H1 (cell line): Measurements from ENCODE around the gene FBXW5. TPM values are rescaled to one million over a fixed set of nuclear protein-coding genes. Genes with fewer than 3 reads are reported as not detected.

ENCODE experiments used
- CTCF ChIA-PET: fragments of 300-600 bp; sonication (Branson Sonifier 250); formaldehyde crosslinking; loops from one replicate; lab custom pipeline; 2021; ENCODE audit not compliant: partially characterized antibody; lab: Charles Lee
- POLR2A ChIA-PET: fragments of 300-600 bp; sonication (Branson Sonifier 250); formaldehyde crosslinking; loops from one replicate; lab custom pipeline; 2021; ENCODE audit warnings: inconsistent platforms; ENCODE audit not compliant: partially characterized antibody; lab: Charles Lee
- DNase-seq, 2 experiments: peaks; one replicate each; pipeline versions ENCODE4 v3.0.0 to v3.0.0-alpha.2; 2010 to 2022; ENCODE audit warnings: low spot score in 2 of 2, low read depth in 1 of 2, mixed read lengths in 1 of 2
- FAIRE-seq: peaks from 2 replicates; lab custom pipeline; 2011; peaks lifted over from hg19 to GRCh38; lab: Jason Lieb, UNC
- H2AFZ ChIP-seq: 2 replicates; pipeline ENCODE4 v1.8.1; 2012; ENCODE audit warnings: low read length, inconsistent platforms
- H2AK5ac ChIP-seq: 2 replicates; pipeline ENCODE4 v1.6.1; 2013; ENCODE audit warnings: low read depth, low read length
- H2BK120ac ChIP-seq: replicated peaks from 2 replicates; pipeline ENCODE3; 2013; ENCODE audit warnings: low read depth, low read length, inconsistent platforms
- H2BK12ac ChIP-seq: 2 replicates; pipeline ENCODE4 v1.6.1; 2013; ENCODE audit warnings: low read depth, low read length
- H2BK15ac ChIP-seq: 2 replicates; pipeline ENCODE4 v1.6.1; 2013; ENCODE audit warnings: low read length
- H2BK20ac ChIP-seq: 2 replicates; pipeline ENCODE4 v1.6.1; 2013; ENCODE audit warnings: low read length
- H2BK5ac ChIP-seq: 2 replicates; pipeline ENCODE4 v1.6.1; 2013; ENCODE audit warnings: low read depth, low read length
- H3K14ac ChIP-seq: 2 replicates; pipeline ENCODE4 v1.6.1; 2013; ENCODE audit warnings: inconsistent platforms; ENCODE audit not compliant: insufficient read length
- H3K18ac ChIP-seq: 2 replicates; pipeline ENCODE4 v1.6.1; 2013; ENCODE audit warnings: low read length; ENCODE audit errors: extremely low read depth
- H3K23ac ChIP-seq: 2 replicates; pipeline ENCODE4 v1.6.1; 2013; ENCODE audit warnings: inconsistent platforms; ENCODE audit not compliant: insufficient read length
- H3K23me2 ChIP-seq: 2 replicates; pipeline ENCODE4 v1.6.1; 2013; ENCODE audit warnings: low read depth, low read length
- H3K27ac ChIP-seq: 2 replicates; pipeline ENCODE4 v1.6.1; 2011; ENCODE audit warnings: low read depth, low read length, inconsistent platforms
- H3K27me3 ChIP-seq, 4 experiments: replicated peaks in 1 of 4; 1 replicate in 1 of 4; 2 replicates in 3 of 4; pipeline versions ENCODE4 v1.6.1 to v1.8.1; 2011 to 2013; ENCODE audit warnings: low read length in 3 of 4, mild to moderate bottlenecking in 3 of 4, inconsistent platforms in 2 of 4, mixed read lengths in 2 of 4, moderate library complexity in 1 of 4; ENCODE audit not compliant: control insufficient read depth in 3 of 4, insufficient read depth in 3 of 4; ENCODE audit errors: extremely low read depth in 1 of 4
- H3K36me3 ChIP-seq, 4 experiments: 2 replicates each; pipeline versions ENCODE4 v1.6.1 to v1.8.1; 2011 to 2013; ENCODE audit warnings: mild to moderate bottlenecking in 4 of 4, low read length in 3 of 4, moderate library complexity in 2 of 4, control low read depth in 1 of 4, inconsistent platforms in 1 of 4; ENCODE audit not compliant: insufficient read depth in 4 of 4, control insufficient read depth in 2 of 4
- H3K4ac ChIP-seq: replicated peaks from 2 replicates; pipeline ENCODE3; 2013; ENCODE audit warnings: low read length, low read depth, mixed read lengths, inconsistent platforms; ENCODE audit not compliant: insufficient read length
- H3K4me1 ChIP-seq, 4 experiments: replicated peaks in 1 of 4; 1 replicate in 1 of 4; 2 replicates in 3 of 4; pipeline versions ENCODE4 v1.6.1 to v1.8.1; 2011 to 2013; ENCODE audit warnings: low read length in 3 of 4, inconsistent platforms in 2 of 4, mixed read lengths in 1 of 4; ENCODE audit not compliant: insufficient read depth in 4 of 4, control insufficient read depth in 3 of 4
- H3K4me2 ChIP-seq, 2 experiments: 2 replicates each; pipeline versions ENCODE4 v1.6.1 to v1.8.1; 2011 to 2013; ENCODE audit warnings: low read depth in 2 of 2, low read length in 2 of 2, control low read depth in 1 of 2, inconsistent platforms in 1 of 2, mild to moderate bottlenecking in 1 of 2; ENCODE audit not compliant: insufficient read depth in 1 of 2
- H3K4me3 ChIP-seq, 4 experiments: fragments of 200-600, 300-600 bp in 1 of 4; sonication (generic), shearing (Covaris generic), sonication (Bioruptor Twin) in 1 of 4; 2 replicates each; pipeline versions ENCODE4 v1.5.1 to v1.8.1; 2011 to 2016; ENCODE audit warnings: low read length in 4 of 4, low read depth in 3 of 4, control low read depth in 2 of 4, inconsistent platforms in 2 of 4, mild to moderate bottlenecking in 2 of 4, mixed read lengths in 1 of 4, moderate library complexity in 1 of 4; ENCODE audit not compliant: insufficient read depth in 2 of 4; ENCODE audit errors: extremely low read depth in 1 of 4
- H3K56ac ChIP-seq: replicated peaks from 2 replicates; pipeline ENCODE3; 2013; ENCODE audit warnings: low read depth, mild to moderate bottlenecking, mixed read lengths, low read length, inconsistent platforms; ENCODE audit not compliant: insufficient read length
- H3K79me1 ChIP-seq: 2 replicates; pipeline ENCODE4 v1.6.1; 2013; ENCODE audit warnings: low read depth, low read length, control low read depth
- H3K79me2 ChIP-seq, 2 experiments: 2 replicates each; pipeline versions ENCODE4 v1.6.1 to v1.8.1; 2012 to 2013; ENCODE audit warnings: low read length in 2 of 2, mild to moderate bottlenecking in 2 of 2, inconsistent platforms in 1 of 2; ENCODE audit not compliant: insufficient read depth in 2 of 2, control insufficient read depth in 1 of 2
- H3K9ac ChIP-seq, 4 experiments: replicated peaks in 1 of 4; 1 replicate in 1 of 4; 2 replicates in 3 of 4; pipeline versions ENCODE4 v1.6.1 to v1.8.1; 2011 to 2013; ENCODE audit warnings: low read depth in 3 of 4, low read length in 3 of 4, control low read depth in 2 of 4, mild to moderate bottlenecking in 2 of 4, moderate library complexity in 2 of 4, inconsistent platforms in 1 of 4; ENCODE audit errors: extremely low read depth in 1 of 4
- H3K9me3 ChIP-seq, 2 experiments: 2 replicates each; pipeline versions ENCODE4 v1.6.1 to v1.8.1; 2012 to 2013; ENCODE audit warnings: mild to moderate bottlenecking in 2 of 2, moderate library complexity in 2 of 2, control low read depth in 1 of 2, inconsistent platforms in 1 of 2, low read depth in 1 of 2, low read length in 1 of 2, mixed read lengths in 1 of 2; ENCODE audit not compliant: insufficient read depth in 2 of 2
- H4K20me1 ChIP-seq, 2 experiments: replicated peaks in 1 of 2; 2 replicates each; pipeline versions ENCODE3 to v1.8.1; 2011 to 2013; ENCODE audit warnings: inconsistent platforms in 2 of 2, low read length in 2 of 2, mild to moderate bottlenecking in 1 of 2; ENCODE audit not compliant: insufficient read depth in 2 of 2, control insufficient read depth in 1 of 2
- H4K5ac ChIP-seq: 2 replicates; pipeline ENCODE4 v1.6.1; 2013; ENCODE audit warnings: low read length, low read depth, mixed read lengths, inconsistent platforms; ENCODE audit not compliant: insufficient read length
- H4K8ac ChIP-seq: 2 replicates; pipeline ENCODE4 v1.8.0; 2013; ENCODE audit warnings: mild to moderate bottlenecking, moderate library complexity, low read length, inconsistent platforms; ENCODE audit not compliant: insufficient read depth; ENCODE audit errors: extremely low read depth
- H4K91ac ChIP-seq: replicated peaks from 2 replicates; pipeline ENCODE3; 2013; ENCODE audit warnings: low read length, mixed read lengths, inconsistent platforms; ENCODE audit not compliant: insufficient read length
- ASH2L ChIP-seq: fragments of 200-600, 300-600 bp; sonication (generic); IDR thresholded peaks from one replicate; pipeline ENCODE4 v1.7.1; 2017; ENCODE audit warnings: low read length
- CBX5 ChIP-seq: fragments of 300-800, 300-1000 bp; sonication (generic); IDR thresholded peaks from 2 replicates; pipeline ENCODE4 v1.7.1; 2016; ENCODE audit warnings: antibody characterized with exemption, low read length, low read depth
- CHD1 ChIP-seq: IDR thresholded peaks from 2 replicates; pipeline ENCODE4 v1.6.1; 2012; ENCODE audit warnings: low read depth, low read length, improper control_type of control experiment
- EGR1 ChIP-seq: IDR thresholded peaks from 2 replicates; pipeline ENCODE4 v1.6.1; 2011; ENCODE audit warnings: low read depth, low read length, borderline replicate concordance
- HDAC2 ChIP-seq, 2 experiments: fragments of 300-600 bp in 1 of 2; sonication (generic) in 1 of 2; IDR thresholded peaks; 2 replicates each; pipeline ENCODE4 v1.6.1; 2011 to 2012; ENCODE audit warnings: low read depth in 2 of 2, low read length in 2 of 2, mild to moderate bottlenecking in 2 of 2, moderate library complexity in 2 of 2, borderline replicate concordance in 1 of 2, inconsistent platforms in 1 of 2
- KDM4A ChIP-seq: IDR thresholded peaks from one replicate; pipeline ENCODE4 v1.7.1; 2012; ENCODE audit warnings: low read depth, mild to moderate bottlenecking, moderate library complexity, low read length, inconsistent platforms; ENCODE audit not compliant: severe bottlenecking
- KDM5A ChIP-seq: fragments of 200-600 bp; IDR thresholded peaks from 2 replicates; pipeline ENCODE4 v1.7.1; 2012; ENCODE audit warnings: mild to moderate bottlenecking, low read length, inconsistent platforms, mixed read lengths
- SIN3A ChIP-seq, 2 experiments: IDR thresholded peaks in 1 of 2; conservative IDR thresholded peaks in 1 of 2; 2 replicates each; pipeline ENCODE4 v1.6.1; 2011 to 2012; ENCODE audit warnings: low read length in 2 of 2, improper control_type of control experiment in 1 of 2, low read depth in 1 of 2, mild to moderate bottlenecking in 1 of 2
- TCF12 ChIP-seq: IDR thresholded peaks from 2 replicates; pipeline ENCODE4 v1.6.1; 2011; ENCODE audit warnings: low read depth, mild to moderate bottlenecking, low read length
- WGBS, 2 experiments: shearing (Covaris generic) in 1 of 2; methylation state at CpG; one replicate each; pipeline versions ENCODE4 v1.1.6 to v1.1.7; 2013 to 2015; ENCODE audit warnings: low lambda C conversion rate in 2 of 2, mixed read lengths in 2 of 2, inconsistent platforms in 1 of 2, low coverage in 1 of 2, missing lambda C conversion rate in 1 of 2; ENCODE audit not compliant: insufficient replicate concordance in 2 of 2, insufficient coverage in 1 of 2, insufficient read length in 1 of 2; ENCODE audit errors: extremely low coverage in 1 of 2, missing lambda C conversion rate in 1 of 2; 5-methylcytosine and 5-hydroxymethylcytosine counted together
- polyA plus RNA-seq, 7 experiments: library from polyadenylated mRNA; depleted of rRNA in 3 of 7; stranded (reverse) in 5 of 7; unstranded in 2 of 7; fragments of >200 nt in 5 of 7; fragments of 200-250 nt in 2 of 7; gene quantifications; 1 replicate in 5 of 7; 2 replicates in 1 of 7; 4 replicates in 1 of 7; pipeline versions ENCODE4 v1.2.1 to v1.2.3, GENCODE V29; 2011 to 2013; ENCODE audit warnings: missing spikeins in 2 of 7, mixed read lengths in 2 of 7
- total RNA-seq: library from RNA; stranded (reverse); fragmentation: NEBNext Ultra II Directional; extraction: Animal tissue kit (Norgen Biotek cat#: 25700); gene quantifications from 2 replicates; pipeline ENCODE4 v1.2.1, GENCODE V29; 2021
- TF ChIP-seq, protein P1 (sequence below): IDR thresholded peaks from 2 replicates; pipeline ENCODE4 v1.6.1; 2011; ENCODE audit warnings: low read length, improper control_type of control experiment
- TF ChIP-seq, protein P2 (sequence below): IDR thresholded peaks from 2 replicates; pipeline ENCODE4 v1.6.1; 2011; ENCODE audit warnings: low read depth, mild to moderate bottlenecking, low read length; ENCODE audit not compliant: insufficient read depth

The FBXW5 gene
- total and polyA plus RNA-seq, 2 of the 8 experiments (the other 6 are each of a cell fraction or from before 2014, with no cell fraction given), result 49.0 to 71.0 TPM

GRCh38 chr9:136939996-136940525, 4.5 kb downstream of the FBXW5 start:
- Histone ChIP-seq H4K91ac (no peak overlapping the region), H3K79me2 (peaks cover 0 to 3% of the 10 kb centered on the region in 2 experiments; a peak in 1 of 4 replicates), H3K18ac (no peak overlapping the region), H3K9ac (no peak overlapping the region), H3K79me1 (no peaks in the 10 kb centered on the region; the same call in 1 of the 2 replicates), H3K56ac (no peak overlapping the region), H3K14ac (no peak overlapping the region), H3K27me3 (no peaks in the 10 kb centered on the region), H3K4me3 (no peak overlapping the region), H2AK5ac (no peak overlapping the region), H3K36me3 (peaks cover 12 to 34% (median 16%) of the 10 kb centered on the region in 4 experiments; a peak in 7 of 8 replicates), H2BK15ac (no peak overlapping the region), H3K27ac (no peak overlapping the region), H4K8ac (no peak overlapping the region; the same call in 1 of the 2 replicates), H2BK120ac (no peak overlapping the region), H3K23ac (no peak overlapping the region), H3K4ac (no peak overlapping the region), H2BK5ac (no peak overlapping the region), H3K4me1 (peaks cover 0 to 9% (median 6%) of the 10 kb centered on the region in 4 experiments; a peak in 5 of 7 replicates), H2BK12ac (no peak overlapping the region), H2AFZ (no peak overlapping the region), H2BK20ac (no peak overlapping the region), H3K9me3 (no peaks in the 10 kb centered on the region), H3K23me2 (peaks cover 5% of the 10 kb centered on the region; the same call in 1 of the 2 replicates), H4K5ac (no peak overlapping the region), H3K4me2 (no peak overlapping the region), H4K20me1 (peaks cover 7 to 32% of the 10 kb centered on the region in 2 experiments)
- FAIRE-seq (no peak), DNase-seq (no peak)
- CTCF ChIA-PET, result interaction anchor here (1.2 to 1.6 kb wide), 2 partner anchors 89 to 96 kb away, joined by 4 to 6 read pairs; partner anchors contain the start of gene ABCA2
- 89% methylated on average over 16 of the region's 16 CpGs; no CpG with 5 or more reads in 1 of the 2 experiments for WGBS, 2 experiments
- POLR2A ChIA-PET, result interaction anchor here (0.9 kb wide), 1 partner anchor 9 kb away, joined by 3 read pairs; no protein-coding TSS in a partner anchor
- no peak for TF ChIP-seq SIN3A (conservative IDR thresholded peaks at IDR 0.05 in 1 of 2, IDR thresholded peaks at IDR 0.05 in 1 of 2; ENCODE audit: low read depth in 1 of 2, low read length in 2 of 2)
- TF ChIP-seq, protein P1, sequence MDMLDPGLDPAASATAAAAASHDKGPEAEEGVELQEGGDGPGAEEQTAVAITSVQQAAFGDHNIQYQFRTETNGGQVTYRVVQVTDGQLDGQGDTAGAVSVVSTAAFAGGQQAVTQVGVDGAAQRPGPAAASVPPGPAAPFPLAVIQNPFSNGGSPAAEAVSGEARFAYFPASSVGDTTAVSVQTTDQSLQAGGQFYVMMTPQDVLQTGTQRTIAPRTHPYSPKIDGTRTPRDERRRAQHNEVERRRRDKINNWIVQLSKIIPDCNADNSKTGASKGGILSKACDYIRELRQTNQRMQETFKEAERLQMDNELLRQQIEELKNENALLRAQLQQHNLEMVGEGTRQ, result no peak
- no peak for TF ChIP-seq HDAC2 (IDR thresholded peaks at IDR 0.05; ENCODE audit: borderline replicate concordance in 1 of 2, low read depth in 2 of 2, low read length in 2 of 2)
- no peak for TF ChIP-seq EGR1
- no peak for TF ChIP-seq ASH2L
- TF ChIP-seq, protein P2, sequence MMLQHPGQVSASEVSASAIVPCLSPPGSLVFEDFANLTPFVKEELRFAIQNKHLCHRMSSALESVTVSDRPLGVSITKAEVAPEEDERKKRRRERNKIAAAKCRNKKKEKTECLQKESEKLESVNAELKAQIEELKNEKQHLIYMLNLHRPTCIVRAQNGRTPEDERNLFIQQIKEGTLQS, result no peak
- no peak for TF ChIP-seq TCF12
- TF ChIP-seq KDM4A, result no peak
- TF ChIP-seq KDM5A, result no peak
- no peak for TF ChIP-seq CHD1
- no peak for TF ChIP-seq CBX5
